ENCODE data around the gene OR4F16.
"Not testable (repeated sequence)": the region's sequence is repeated elsewhere in the genome, so short reads cannot be mapped to it uniquely, and the experiment has no call there.

OR4F16 gene

GRCh38 chr1:686554-686953 lies at the start of gene OR4F16:
Gene OR4F16 (minus strand): TSS chr1:686654. CDS start chr1:686654, 0 bp downstream.
- not testable (repeated sequence) for DNase-seq

GRCh38 chr1:733649-734048 lies 47.2 kb upstream of the OR4F16 start:
- DNase-seq, result not testable (repeated sequence)

GRCh38 chr1:727040-727439 lies 40.6 kb upstream of the OR4F16 start:
- DNase-seq, result not testable (repeated sequence)

All from activated naive CD4-positive, alpha-beta T cell treated with Interleukin-2 at 50 U/mL for 16 hours (primary cell).